8988T (cell line): ENCODE measurements around the gene KNDC1.
"Not testable (repeated sequence)": the region's sequence is repeated elsewhere in the genome, so short reads cannot be mapped to it uniquely, and the experiment has no call there.

Experiments used
- DNase-seq: peaks from one replicate; pipeline ENCODE4 v3.0.0; 2011

Gene KNDC1

GRCh38 chr10:133142523-133143199 lies 17.4 kb upstream of the KNDC1 start:
- DNase-seq, result no peak

GRCh38 chr10:133143200-133143533 lies 16.9 kb upstream of the KNDC1 start:
- no peak for DNase-seq

- DNase-seq, result no peak
These were observed 16.5 kb upstream of the KNDC1 start for GRCh38 chr10:133143546-133143945.

GRCh38 chr10:133144771-133145170 lies 15.2 kb upstream of the KNDC1 start:
- no peak for DNase-seq

- DNase-seq, result no peak
These were observed 9.8 kb upstream of the KNDC1 start for GRCh38 chr10:133150226-133150625.

GRCh38 chr10:133150656-133151055 lies 9.4 kb upstream of the KNDC1 start:
- DNase-seq, result no peak

- not testable (repeated sequence) for DNase-seq
These were observed 8.9 kb upstream of the KNDC1 start for GRCh38 chr10:133151071-133151470.

GRCh38 chr10:133151543-133151972 lies 8.5 kb upstream of the KNDC1 start:
- DNase-seq, result no peak

- no peak for DNase-seq
These were observed 5.6 kb upstream of the KNDC1 start for GRCh38 chr10:133154411-133154810.

GRCh38 chr10:133154996-133155778 lies 4.8 kb upstream of the KNDC1 start:
- DNase-seq, result no peak

- DNase-seq, result no peak
These were observed 3.1 kb upstream of the KNDC1 start for GRCh38 chr10:133156674-133157579.

- DNase-seq, result no peak
These were observed 2.2 kb upstream of the KNDC1 start for GRCh38 chr10:133157662-133158436.

GRCh38 chr10:133158437-133158755 lies 1.6 kb upstream of the KNDC1 start:
- no peak for DNase-seq

GRCh38 chr10:133158756-133159610 lies 1.0 kb upstream of the KNDC1 start:
- DNase-seq, result no peak

GRCh38 chr10:133159611-133159949 lies 439 bp upstream of the KNDC1 start:
- no peak for DNase-seq

- no peak for DNase-seq
These were observed 930 bp downstream of the KNDC1 start for GRCh38 chr10:133160826-133161471.

GRCh38 chr10:133161486-133162109 lies 1.6 kb downstream of the KNDC1 start:
- DNase-seq, result no peak

GRCh38 chr10:133162178-133162909 lies 2.3 kb downstream of the KNDC1 start:
- no peak for DNase-seq

GRCh38 chr10:133162910-133163856 lies 3.2 kb downstream of the KNDC1 start:
- DNase-seq, result no peak
